IMR-90 (cell line): ENCODE results near the gene POLD3. TPM values are rescaled to one million over a fixed set of nuclear protein-coding genes. Genes with fewer than 3 reads are reported as not detected.

ENCODE experiments used
- ATAC-seq: fragments of 200-7000 bp; cut with Tn5 transposase; 2 replicates; pipeline ENCODE4 v1.9.1; 2020; ENCODE audit warnings: low read depth, mild to moderate bottlenecking, moderate library complexity
- BruUV-seq: library from RNA; stranded (reverse); fragments of 400-500 nt; replicated peaks from 2 replicates; lab custom pipeline; 2021; lab: Mats Ljungman, UMichigan
- CTCF ChIA-PET: fragments of 300-600 bp; formaldehyde crosslinking; extraction: SDS; loops from one replicate; lab custom pipeline; 2021; ENCODE audit warnings: antibody characterized with exemption; lab: Yijun Ruan, JAX
- POLR2A ChIA-PET: fragments of 300-600 bp; sonication (Branson Sonifier 250); formaldehyde crosslinking; loops from one replicate; lab custom pipeline; 2022; ENCODE audit warnings: antibody characterized with exemption; ENCODE audit not compliant: unreplicated experiment; lab: Charles Lee
- DNase-seq: peaks from one replicate; pipeline ENCODE4 v3.0.0; 2013
- H2AFZ ChIP-seq: replicated peaks from 2 replicates; pipeline ENCODE3; 2013; ENCODE audit warnings: low read length, mild to moderate bottlenecking; ENCODE audit not compliant: poor library complexity
- H2AK5ac ChIP-seq: 2 replicates; pipeline ENCODE4 v1.6.1; 2013; ENCODE audit warnings: low read depth, low read length, inconsistent platforms
- H2AK9ac ChIP-seq: replicated peaks from 2 replicates; pipeline ENCODE3; 2013; ENCODE audit warnings: mild to moderate bottlenecking, low read depth, low read length, moderate library complexity; ENCODE audit not compliant: poor library complexity
- H2BK120ac ChIP-seq: 2 replicates; pipeline ENCODE4 v1.6.1; 2013; ENCODE audit warnings: low read depth, low read length, inconsistent platforms
- H2BK15ac ChIP-seq: 3 replicates; pipeline ENCODE4 v1.6.1; 2013; ENCODE audit warnings: low read depth, low read length, inconsistent platforms
- H2BK20ac ChIP-seq: 2 replicates; pipeline ENCODE4 v1.6.1; 2013; ENCODE audit warnings: low read depth, mild to moderate bottlenecking, inconsistent platforms, low read length, moderate library complexity
- H2BK5ac ChIP-seq: 2 replicates; pipeline ENCODE4 v1.6.1; 2013; ENCODE audit warnings: mild to moderate bottlenecking, low read depth, low read length, inconsistent platforms; ENCODE audit not compliant: poor library complexity, severe bottlenecking
- H3K14ac ChIP-seq: replicated peaks from 2 replicates; pipeline ENCODE4 v1.6.1; 2013; ENCODE audit warnings: low read depth, low read length, inconsistent platforms
- H3K18ac ChIP-seq: 2 replicates; pipeline ENCODE4 v1.6.1; 2013; ENCODE audit warnings: low read depth, low read length, control low read depth
- H3K23ac ChIP-seq: 2 replicates; pipeline ENCODE4 v1.6.1; 2013; ENCODE audit warnings: low read depth, low read length, inconsistent platforms
- H3K27ac ChIP-seq: 2 replicates; pipeline ENCODE4 v1.5.1; 2013; ENCODE audit warnings: mild to moderate bottlenecking, control low read depth, low read length; ENCODE audit not compliant: insufficient read depth
- H3K27me3 ChIP-seq: 2 replicates; pipeline ENCODE4 v1.6.1; 2013; ENCODE audit warnings: low read length; ENCODE audit not compliant: control insufficient read depth, insufficient read depth
- H3K36me3 ChIP-seq: 2 replicates; pipeline ENCODE4 v1.6.1; 2013; ENCODE audit warnings: low read length, mixed read lengths; ENCODE audit not compliant: control insufficient read depth, insufficient read depth
- H3K4ac ChIP-seq: 2 replicates; pipeline ENCODE4 v1.6.1; 2013; ENCODE audit warnings: low read depth, low read length, inconsistent platforms
- H3K4me1 ChIP-seq: 2 replicates; pipeline ENCODE4 v1.6.1; 2013; ENCODE audit warnings: low read length, mixed read lengths; ENCODE audit not compliant: control insufficient read depth, insufficient read depth
- H3K4me2 ChIP-seq: 2 replicates; pipeline ENCODE4 v1.6.1; 2013; ENCODE audit warnings: low read depth, mild to moderate bottlenecking, control low read depth, low read length, moderate library complexity
- H3K4me3 ChIP-seq: 2 replicates; pipeline ENCODE4 v1.5.1; 2013; ENCODE audit warnings: low read depth, mild to moderate bottlenecking, control low read depth, low read length, moderate library complexity; ENCODE audit not compliant: insufficient read depth
- H3K56ac ChIP-seq: 2 replicates; pipeline ENCODE4 v1.6.1; 2013; ENCODE audit warnings: low read length, inconsistent platforms; ENCODE audit not compliant: insufficient read depth; ENCODE audit errors: extremely low read depth
- H3K79me1 ChIP-seq, 2 experiments: 2 replicates each; pipeline ENCODE4 v1.6.1; 2013; ENCODE audit warnings: low read length in 2 of 2, inconsistent platforms in 1 of 2, low read depth in 1 of 2
- H3K9ac ChIP-seq: 2 replicates; pipeline ENCODE4 v1.6.1; 2013; ENCODE audit warnings: low read depth, low read length, control low read depth
- H3K9me1 ChIP-seq: 2 replicates; pipeline ENCODE4 v1.6.1; 2013; ENCODE audit warnings: low read length, inconsistent platforms; ENCODE audit not compliant: insufficient read depth
- H3K9me3 ChIP-seq: 2 replicates; pipeline ENCODE4 v1.6.1; 2013; ENCODE audit warnings: low read length; ENCODE audit not compliant: control insufficient read depth, insufficient read depth
- H4K20me1 ChIP-seq: 2 replicates; pipeline ENCODE4 v1.6.1; 2013; ENCODE audit warnings: low read length, inconsistent platforms; ENCODE audit not compliant: insufficient read depth
- H4K5ac ChIP-seq: 2 replicates; pipeline ENCODE4 v1.6.1; 2013; ENCODE audit warnings: mild to moderate bottlenecking, low read depth, low read length, control low read depth
- H4K8ac ChIP-seq, 2 experiments: 2 replicates each; pipeline ENCODE4 v1.6.1; 2013; ENCODE audit warnings: low read depth in 2 of 2, low read length in 2 of 2, control low read depth in 1 of 2, inconsistent platforms in 1 of 2
- H4K91ac ChIP-seq: 2 replicates; pipeline ENCODE4 v1.6.1; 2013; ENCODE audit warnings: low read depth, low read length, inconsistent platforms; ENCODE audit not compliant: insufficient read depth
- BHLHE40 ChIP-seq: fragments of 150-350 bp; IDR thresholded peaks from 2 replicates; pipeline ENCODE4 v1.6.1; 2016; ENCODE audit warnings: mild to moderate bottlenecking, low read depth, low read length
- CEBPB ChIP-seq: IDR thresholded peaks from 2 replicates; pipeline ENCODE4 v1.6.1; 2012; ENCODE audit warnings: low read depth, low read length, improper control_type of control experiment
- CHD1 ChIP-seq: IDR thresholded peaks from 2 replicates; pipeline ENCODE4 v1.6.1; 2012; ENCODE audit warnings: low read depth, low read length, improper control_type of control experiment
- CTCF ChIP-seq: conservative IDR thresholded peaks from 2 replicates; pipeline ENCODE4 v1.5.1; 2012; ENCODE audit warnings: mild to moderate bottlenecking, low read depth, low read length, improper control_type of control experiment
- ELK1 ChIP-seq: fragments of 150-350 bp; IDR thresholded peaks from 2 replicates; pipeline ENCODE4 v1.6.1; 2016; ENCODE audit warnings: low read depth, mild to moderate bottlenecking, low read length, moderate library complexity, borderline replicate concordance
- FOS ChIP-seq: fragments of 150-350 bp; IDR thresholded peaks from 2 replicates; pipeline ENCODE4 v1.6.1; 2016; ENCODE audit warnings: low read depth, low read length
- MAFK ChIP-seq: IDR thresholded peaks from 2 replicates; pipeline ENCODE4 v1.6.1; 2012; ENCODE audit warnings: low read depth, low read length, improper control_type of control experiment
- MAZ ChIP-seq: IDR thresholded peaks from 2 replicates; pipeline ENCODE4 v1.6.1; 2012; ENCODE audit warnings: low read depth, mild to moderate bottlenecking, low read length, improper control_type of control experiment, moderate library complexity, borderline replicate concordance
- MXI1 ChIP-seq: IDR thresholded peaks from 2 replicates; pipeline ENCODE4 v1.6.1; 2012; ENCODE audit warnings: low read depth, mild to moderate bottlenecking, low read length, moderate library complexity, borderline replicate concordance
- NFE2L2 ChIP-seq: fragments of 150-350 bp; IDR thresholded peaks from 2 replicates; pipeline ENCODE4 v1.6.1; 2016; ENCODE audit warnings: low read depth, mild to moderate bottlenecking, low read length
- POLR2A ChIP-seq: IDR thresholded peaks from 2 replicates; pipeline ENCODE4 v1.6.1; 2012; ENCODE audit warnings: mild to moderate bottlenecking, low read depth, low read length
- RAD21 ChIP-seq: IDR thresholded peaks from 2 replicates; pipeline ENCODE4 v1.6.1; 2012; ENCODE audit warnings: low read length, improper control_type of control experiment
- RCOR1 ChIP-seq: IDR thresholded peaks from 2 replicates; pipeline ENCODE4 v1.6.1; 2012; ENCODE audit warnings: mild to moderate bottlenecking, low read length, improper control_type of control experiment; ENCODE audit not compliant: insufficient replicate concordance
- RFX5 ChIP-seq: IDR thresholded peaks from 2 replicates; pipeline ENCODE4 v1.8.0; 2012; ENCODE audit warnings: low read depth, mild to moderate bottlenecking, low read length, moderate library complexity
- SMC3 ChIP-seq: fragments of 150-350 bp; IDR thresholded peaks from 2 replicates; pipeline ENCODE4 v1.6.1; 2016; ENCODE audit warnings: low read depth, mild to moderate bottlenecking, antibody characterized with exemption, low read length, moderate library complexity
- USF2 ChIP-seq: fragments of 150-350 bp; IDR thresholded peaks from 2 replicates; pipeline ENCODE4 v1.6.1; 2017; ENCODE audit warnings: mild to moderate bottlenecking, antibody characterized with exemption, low read length, low read depth
- dilution Hi-C: fragments of 300-500 bp; cut with HindIII; formaldehyde crosslinking; loops from one replicate; pipeline ENCODE4 v1.14.3; 2018; ENCODE audit warnings: low sequenced_read_pairs; ENCODE audit not compliant: unreplicated experiment
- in situ Hi-C: fragments of 300-500 bp; cut with MboI; formaldehyde crosslinking; loops from 3 replicates; pipeline ENCODE4 v1.14.3; 2019; ENCODE audit warnings: low sequenced_read_pairs, inconsistent platforms, mixed read lengths
- intact Hi-C: fragments of 100-400 bp; cut with micrococcal nuclease; formaldehyde crosslinking; loops from 2 replicates; pipeline ENCODE4 v1.10.0; 2022
- polyA plus RNA-seq, 3 experiments: library from polyadenylated mRNA; depleted of rRNA; stranded (reverse); fragments of >200 nt; gene quantifications; 2 replicates each; pipeline ENCODE4 v1.2.3, GENCODE V29; 2012; ENCODE audit warnings: low replicate concordance in 1 of 3
- total RNA-seq: library from RNA; depleted of rRNA; stranded (reverse); fragments of >200 nt; gene quantifications from 2 replicates; pipeline ENCODE4 v1.2.3, GENCODE V29; 2012

Gene POLD3
- total and polyA plus RNA-seq, 2 of the 4 experiments (the other 2 are of a cell fraction), result 9.1 to 9.2 TPM

- TF ChIP-seq CTCF (no peak), USF2 (no peak), MXI1 (no peak), SMC3 (no peak), MAFK (no peak), FOS (no peak), ELK1 (no peak), MAZ (no peak), RAD21 (no peak), POLR2A (no peak), RFX5 (no peak), CEBPB (no peak), NFE2L2 (no peak), BHLHE40 (no peak), CHD1 (no peak), RCOR1 (no peak)
- H2BK15ac ChIP-seq, result no peak overlapping the region
- H3K23ac ChIP-seq, result no peak overlapping the region
- ChIA-PET POLR2A (no interaction called here), CTCF (interaction anchor here (1.0 kb wide), 1 partner anchor 12 kb away, joined by 3 read pairs; the partner anchor contains the start of gene POLD3)
- no peak for ATAC-seq
- no peak overlapping the region for H3K4ac ChIP-seq
- no peaks in the 10 kb centered on the region for H3K4me1 ChIP-seq
- in situ Hi-C loops (loop anchor here (25.0 kb wide), 1 partner anchor 258 kb away; no protein-coding TSS in a partner anchor), dilution Hi-C loops (loop anchor here (25.0 kb wide), 1 partner anchor 133 kb away; the partner anchor contains the start of genes CHRDL2 and RNF169), intact Hi-C loops (no loop called here)
- H4K20me1 ChIP-seq, result no peaks in the 10 kb centered on the region
- no peaks in the 10 kb centered on the region for H3K9me3 ChIP-seq
- H2BK20ac ChIP-seq, result no peak overlapping the region
- no peak overlapping the region for H3K27ac ChIP-seq
- peaks cover 6% of the 10 kb centered on the region for H3K36me3 ChIP-seq
- no peak overlapping the region for H2AK9ac ChIP-seq
- no peak overlapping the region for H3K18ac ChIP-seq
- no peak overlapping the region for H3K56ac ChIP-seq
- H2BK5ac ChIP-seq, result no peak overlapping the region
- H4K91ac ChIP-seq, result no peak overlapping the region
- H3K9me1 ChIP-seq, result no peaks in the 10 kb centered on the region; the same call in 1 of the 2 replicates
- H3K4me3 ChIP-seq, result no peak overlapping the region
- H3K4me2 ChIP-seq, result no peak overlapping the region
- peaks cover 7 to 17% of the 10 kb centered on the region in 2 experiments; a peak in 3 of 4 replicates for H3K79me1 ChIP-seq
- H2AFZ ChIP-seq, result no peak overlapping the region
- H2AK5ac ChIP-seq, result no peak overlapping the region
- H3K9ac ChIP-seq, result no peak overlapping the region
- H2BK120ac ChIP-seq, result no peak overlapping the region
- H3K27me3 ChIP-seq, result no peaks in the 10 kb centered on the region
- H4K8ac ChIP-seq, result no peak overlapping the region
- no peak overlapping the region for H4K5ac ChIP-seq
- DNase-seq, result no peak
- H3K14ac ChIP-seq, result no peak overlapping the region
- BruUV-seq, result no TSS peak
Measured at GRCh38 chr11:74604311-74604710, 11.9 kb downstream of the POLD3 start.
